ENCODE measurements around the gene TSSC4.

Gene TSSC4

GRCh38 chr11:2424811-2425495 lies 24.4 kb downstream of the TSSC4 start:
- POLR2A ChIA-PET = no interaction called here
- CTCF ChIA-PET = interaction anchor here (1.2 to 3.4 kb wide), 2 partner anchors 106 to 107 kb away, joined by 4 to 29 read pairs; no protein-coding TSS in a partner anchor
- DNase-seq (ENCODE audit: extremely low spot score) = no peak
- TF ChIP-seq ZNF384 (IDR thresholded peaks at IDR 0.05) (no peak), FOXA1 (IDR thresholded peaks at IDR 0.05) (no peak), PKNOX1 (IDR thresholded peaks at IDR 0.05) (no peak), TARDBP (IDR thresholded peaks at IDR 0.05) (no peak), SUZ12 (IDR thresholded peaks at IDR 0.05) (no peak), SP1 (IDR thresholded peaks at IDR 0.05) (no peak), FOXK2 (IDR thresholded peaks at IDR 0.05) (no peak), FOXM1 (IDR thresholded peaks at IDR 0.05; ENCODE audit: borderline replicate concordance) (no peak), LEF1 (IDR thresholded peaks at IDR 0.05; ENCODE audit: borderline replicate concordance) (no peak)

- TF ChIP-seq ARNT (IDR thresholded peaks at IDR 0.05) (no peak), LEF1 (IDR thresholded peaks at IDR 0.05; ENCODE audit: borderline replicate concordance) (no peak), PKNOX1 (IDR thresholded peaks at IDR 0.05) (no peak), NFRKB (IDR thresholded peaks at IDR 0.05) (no peak), ZNF384 (IDR thresholded peaks at IDR 0.05) (no peak), FOXM1 (IDR thresholded peaks at IDR 0.05; ENCODE audit: borderline replicate concordance) (no peak), FOXA1 (IDR thresholded peaks at IDR 0.05) (no peak)
- no peak for DNase-seq (ENCODE audit: extremely low spot score)
- ChIA-PET CTCF (interaction anchor here (3.4 kb wide), 1 partner anchor 106 kb away, joined by 29 read pairs; no protein-coding TSS in a partner anchor), POLR2A (no interaction called here)
Measured at GRCh38 chr11:2425506-2425905, 25.0 kb downstream of the TSSC4 start.

GRCh38 chr11:2426221-2426620 lies 25.7 kb downstream of the TSSC4 start:
- TF ChIP-seq NFRKB (IDR thresholded peaks at IDR 0.05) (no peak), ARNT (IDR thresholded peaks at IDR 0.05) (no peak), FOXA1 (IDR thresholded peaks at IDR 0.05) (no peak), L3MBTL2 (conservative IDR thresholded peaks at IDR 0.05) (no peak), ZNF384 (IDR thresholded peaks at IDR 0.05) (no peak), LEF1 (IDR thresholded peaks at IDR 0.05; ENCODE audit: borderline replicate concordance) (no peak), PKNOX1 (IDR thresholded peaks at IDR 0.05) (no peak), SUZ12 (IDR thresholded peaks at IDR 0.05) (no peak), BHLHE40 (IDR thresholded peaks at IDR 0.05; ENCODE audit: borderline replicate concordance) (no peak), ELF4 (IDR thresholded peaks at IDR 0.05) (no peak), TARDBP (IDR thresholded peaks at IDR 0.05) (no peak), FOXK2 (IDR thresholded peaks at IDR 0.05) (no peak), SP1 (IDR thresholded peaks at IDR 0.05) (no peak), FOXM1 (IDR thresholded peaks at IDR 0.05; ENCODE audit: borderline replicate concordance) (no peak), CTBP1 (IDR thresholded peaks at IDR 0.05; ENCODE audit: borderline replicate concordance) (no peak), HDGF (IDR thresholded peaks at IDR 0.05; ENCODE audit: borderline replicate concordance) (no peak)
- CTCF ChIA-PET = interaction anchor here (3.4 kb wide), 1 partner anchor 105 kb away, joined by 29 read pairs; no protein-coding TSS in a partner anchor
- POLR2A ChIA-PET = no interaction called here
- DNase-seq (ENCODE audit: extremely low spot score) = no peak

GRCh38 chr11:2426826-2427521 lies 26.4 kb downstream of the TSSC4 start:
- ChIA-PET CTCF (interaction anchor here (0.9 to 3.4 kb wide), 3 partner anchors 10 to 107 kb away, joined by 3 to 29 read pairs (median 4); no protein-coding TSS in a partner anchor), POLR2A (no interaction called here)
- no peak for TF ChIP-seq HDGF (IDR thresholded peaks at IDR 0.05; ENCODE audit: borderline replicate concordance)
- no peak for TF ChIP-seq ARNT (IDR thresholded peaks at IDR 0.05)
- TF ChIP-seq TARDBP (IDR thresholded peaks at IDR 0.05) = no peak
- TF ChIP-seq SUZ12 (IDR thresholded peaks at IDR 0.05) = no peak
- no peak for TF ChIP-seq L3MBTL2 (conservative IDR thresholded peaks at IDR 0.05)
- no peak for TF ChIP-seq FOXK2 (IDR thresholded peaks at IDR 0.05)
- TF ChIP-seq PKNOX1 (IDR thresholded peaks at IDR 0.05) = no peak
- TF ChIP-seq LEF1 (IDR thresholded peaks at IDR 0.05; ENCODE audit: borderline replicate concordance) = no peak
- DNase-seq (ENCODE audit: extremely low spot score) = no peak

GRCh38 chr11:2427721-2428321 lies 27.3 kb downstream of the TSSC4 start:
- TF ChIP-seq SUZ12 (IDR thresholded peaks at IDR 0.05) = no peak
- TF ChIP-seq TARDBP (IDR thresholded peaks at IDR 0.05) = no peak
- no peak for TF ChIP-seq NFRKB (IDR thresholded peaks at IDR 0.05)
- TF ChIP-seq FOXK2 (IDR thresholded peaks at IDR 0.05) = no peak
- TF ChIP-seq L3MBTL2 (conservative IDR thresholded peaks at IDR 0.05) = no peak
- no peak for TF ChIP-seq SP1 (IDR thresholded peaks at IDR 0.05)
- no peak for TF ChIP-seq BHLHE40 (IDR thresholded peaks at IDR 0.05; ENCODE audit: borderline replicate concordance)
- no peak for TF ChIP-seq CTBP1 (IDR thresholded peaks at IDR 0.05; ENCODE audit: borderline replicate concordance)
- TF ChIP-seq HDGF (IDR thresholded peaks at IDR 0.05; ENCODE audit: borderline replicate concordance) = no peak
- TF ChIP-seq ARNT (IDR thresholded peaks at IDR 0.05) = no peak
- TF ChIP-seq ELF4 (IDR thresholded peaks at IDR 0.05) = no peak
- no peak for TF ChIP-seq PKNOX1 (IDR thresholded peaks at IDR 0.05)
- TF ChIP-seq ZNF384 (IDR thresholded peaks at IDR 0.05) = no peak
- no peak for TF ChIP-seq FOXM1 (IDR thresholded peaks at IDR 0.05; ENCODE audit: borderline replicate concordance)
- TF ChIP-seq LEF1 (IDR thresholded peaks at IDR 0.05; ENCODE audit: borderline replicate concordance) = no peak
- TF ChIP-seq FOXA1 (IDR thresholded peaks at IDR 0.05) = no peak
- POLR2A ChIA-PET = no interaction called here
- CTCF ChIA-PET = interaction anchor here (0.6 to 3.4 kb wide), 5 partner anchors 9 to 460 kb away, joined by 3 to 29 read pairs (median 4); no protein-coding TSS in a partner anchor
- no peak for DNase-seq (ENCODE audit: extremely low spot score)

All from HEK293T (cell line).